CD14-positive monocyte (primary cell): ENCODE measurements around the gene OTOG. TPM values are rescaled to one million over a fixed set of nuclear protein-coding genes. Genes with fewer than 3 reads are reported as not detected.

Experiments
- DNase-seq, 3 donors: peaks; one replicate each; pipeline ENCODE4 v3.0.0-alpha.2; 2011 to 2022
- H2AFZ ChIP-seq: 2 replicates; pipeline ENCODE4 v1.6.0; 2012; ENCODE audit warnings: mild to moderate bottlenecking, low read depth, low read length, inconsistent platforms; ENCODE audit not compliant: insufficient read depth, poor library complexity, severe bottlenecking
- H3K27ac ChIP-seq, 2 donors: 1 replicate in 1 of 2; 2 replicates in 1 of 2; pipeline ENCODE4 v1.5.1; 2012 to 2013; ENCODE audit warnings: low read length in 2 of 2, control low read depth in 1 of 2, inconsistent platforms in 1 of 2, low read depth in 1 of 2, mild to moderate bottlenecking in 1 of 2
- H3K27me3 ChIP-seq, 2 donors: one replicate each; pipeline versions ENCODE4 v1.6.0 to v1.6.1; 2011 to 2013; ENCODE audit warnings: low read length in 2 of 2; ENCODE audit not compliant: control insufficient read depth in 2 of 2, insufficient read depth in 2 of 2
- H3K36me3 ChIP-seq, 2 donors: replicated peaks in 1 of 2; 1 replicate in 1 of 2; 2 replicates in 1 of 2; pipeline versions ENCODE4 v1.5.1 to v1.6.1; 2012 to 2013; ENCODE audit warnings: low read length in 2 of 2, control low read depth in 1 of 2, inconsistent platforms in 1 of 2, mild to moderate bottlenecking in 1 of 2; ENCODE audit not compliant: insufficient read depth in 2 of 2, control insufficient read depth in 1 of 2
- H3K4me1 ChIP-seq, 2 donors: 1 replicate in 1 of 2; 2 replicates in 1 of 2; pipeline versions ENCODE4 v1.5.1 to v1.6.1; 2012 to 2013; ENCODE audit warnings: low read length in 2 of 2, control low read depth in 1 of 2, inconsistent platforms in 1 of 2, mild to moderate bottlenecking in 1 of 2, moderate library complexity in 1 of 2; ENCODE audit not compliant: insufficient read depth in 2 of 2, control insufficient read depth in 1 of 2
- H3K4me2 ChIP-seq: replicated peaks from 2 replicates; pipeline ENCODE3; 2012; ENCODE audit warnings: low read length, moderate library complexity, mild to moderate bottlenecking; ENCODE audit not compliant: poor library complexity, severe bottlenecking; ENCODE audit errors: extremely low read depth
- H3K4me3 ChIP-seq, 3 experiments: fragments of 200-600 bp in 1 of 3; sonication (generic) in 1 of 3; replicated peaks in 1 of 3; 1 replicate in 2 of 3; 2 replicates in 1 of 3; pipeline ENCODE4 v1.5.1; 2011 to 2013; ENCODE audit warnings: low read length in 3 of 3, mild to moderate bottlenecking in 3 of 3, control low read depth in 2 of 3, low read depth in 2 of 3, inconsistent platforms in 1 of 3, moderate library complexity in 1 of 3
- H3K79me2 ChIP-seq: 2 replicates; pipeline ENCODE4 v1.6.0; 2012; ENCODE audit warnings: mild to moderate bottlenecking, control low read depth, inconsistent platforms, low read length, moderate library complexity; ENCODE audit not compliant: insufficient read depth
- H3K9ac ChIP-seq: 2 replicates; pipeline ENCODE4 v1.6.0; 2017; ENCODE audit warnings: low read length, mild to moderate bottlenecking; ENCODE audit not compliant: insufficient read depth, poor library complexity, severe bottlenecking
- H3K9me3 ChIP-seq, 2 donors: replicated peaks in 1 of 2; 1 replicate in 1 of 2; 2 replicates in 1 of 2; pipeline versions ENCODE4 v1.5.1 to v1.6.1; 2012 to 2013; ENCODE audit warnings: low read length in 2 of 2, control low read depth in 1 of 2; ENCODE audit not compliant: control insufficient read depth in 1 of 2, insufficient read depth in 1 of 2
- H4K20me1 ChIP-seq: 2 replicates; pipeline ENCODE4 v1.6.0; 2012; ENCODE audit warnings: mild to moderate bottlenecking, low read length, control low read depth, moderate library complexity; ENCODE audit not compliant: insufficient read depth
- H3K27ac Mint-ChIP-seq, 7 donors: one replicate each; pipeline ENCODE4 v1.8.0; 2020; ENCODE audit warnings: mild to moderate bottlenecking in 7 of 7, mixed read lengths in 7 of 7, moderate library complexity in 6 of 7, inconsistent platforms in 2 of 7
- H3K27me3 Mint-ChIP-seq, 3 donors: one replicate each; pipeline ENCODE4 v1.8.0; 2021 to 2022; ENCODE audit warnings: low read depth in 3 of 3, mild to moderate bottlenecking in 3 of 3, mixed read lengths in 3 of 3, moderate library complexity in 3 of 3, inconsistent platforms in 1 of 3
- H3K36me3 Mint-ChIP-seq, 2 donors: one replicate each; pipeline ENCODE4 v1.8.0; 2020; ENCODE audit warnings: mixed read lengths in 2 of 2, inconsistent platforms in 1 of 2, mild to moderate bottlenecking in 1 of 2
- H3K4me1 Mint-ChIP-seq: one replicate; pipeline ENCODE4 v1.8.0; 2020; ENCODE audit warnings: mild to moderate bottlenecking, mixed read lengths
- H3K4me3 Mint-ChIP-seq, 2 donors: one replicate each; pipeline ENCODE4 v1.8.0; 2020; ENCODE audit warnings: mild to moderate bottlenecking in 2 of 2, mixed read lengths in 2 of 2, moderate library complexity in 1 of 2
- H3K9me3 Mint-ChIP-seq, 7 donors: one replicate each; pipeline ENCODE4 v1.8.0; 2020 to 2022; ENCODE audit warnings: mixed read lengths in 7 of 7, mild to moderate bottlenecking in 6 of 7, moderate library complexity in 6 of 7, inconsistent platforms in 2 of 7
- WGBS: methylation state at CpG from one replicate; pipeline ENCODE4 v1.1.5; 2013; ENCODE audit warnings: missing lambda C conversion rate; ENCODE audit not compliant: insufficient coverage; 5-methylcytosine and 5-hydroxymethylcytosine counted together
- intact Hi-C, 2 donors: fragments of 100-400 bp; cut with micrococcal nuclease; formaldehyde crosslinking; loops; one replicate each; pipeline versions ENCODE4 v1.15.0 to v1.15.1; 2023
- polyA plus RNA-seq, 3 donors: library from polyadenylated mRNA; depleted of rRNA in 1 of 3; unstranded in 2 of 3; stranded (reverse) in 1 of 3; fragments of 300-500 nt in 2 of 3; fragments of >200 nt in 1 of 3; fragmentation: Illumina TruSeq in 2 of 3; gene quantifications; 1 replicate in 2 of 3; 2 replicates in 1 of 3; pipeline ENCODE4 v1.2.3, GENCODE V29; 2012 to 2021
- TF ChIP-seq, protein P1 (sequence below): fragments of 200-600 bp; IDR thresholded peaks from one replicate; pipeline ENCODE4 v1.8.0; 2022; ENCODE audit warnings: antibody characterized with exemption, mild to moderate bottlenecking

Gene OTOG
- polyA plus RNA-seq, 3 donors = not detected

DNA sequence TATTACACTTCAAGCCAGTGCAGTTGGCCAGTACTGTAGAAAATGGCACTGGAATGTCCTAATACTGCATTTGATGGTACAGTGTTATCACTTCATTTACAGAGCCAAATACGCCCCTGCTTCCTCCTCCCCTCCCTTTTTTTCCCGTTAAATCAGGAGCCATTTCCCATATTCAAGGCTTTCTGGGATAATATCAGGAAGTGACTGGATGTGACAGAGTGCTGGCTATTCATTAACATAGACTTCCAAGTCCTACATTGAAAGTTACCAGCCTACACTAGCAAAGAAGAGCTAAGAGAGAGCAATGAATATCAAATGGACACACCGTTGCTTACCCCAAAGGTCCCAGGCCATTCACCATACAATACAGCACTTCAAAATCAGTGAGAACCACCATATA is 38.3 kb upstream of the OTOG start:
- TF ChIP-seq, protein P1, sequence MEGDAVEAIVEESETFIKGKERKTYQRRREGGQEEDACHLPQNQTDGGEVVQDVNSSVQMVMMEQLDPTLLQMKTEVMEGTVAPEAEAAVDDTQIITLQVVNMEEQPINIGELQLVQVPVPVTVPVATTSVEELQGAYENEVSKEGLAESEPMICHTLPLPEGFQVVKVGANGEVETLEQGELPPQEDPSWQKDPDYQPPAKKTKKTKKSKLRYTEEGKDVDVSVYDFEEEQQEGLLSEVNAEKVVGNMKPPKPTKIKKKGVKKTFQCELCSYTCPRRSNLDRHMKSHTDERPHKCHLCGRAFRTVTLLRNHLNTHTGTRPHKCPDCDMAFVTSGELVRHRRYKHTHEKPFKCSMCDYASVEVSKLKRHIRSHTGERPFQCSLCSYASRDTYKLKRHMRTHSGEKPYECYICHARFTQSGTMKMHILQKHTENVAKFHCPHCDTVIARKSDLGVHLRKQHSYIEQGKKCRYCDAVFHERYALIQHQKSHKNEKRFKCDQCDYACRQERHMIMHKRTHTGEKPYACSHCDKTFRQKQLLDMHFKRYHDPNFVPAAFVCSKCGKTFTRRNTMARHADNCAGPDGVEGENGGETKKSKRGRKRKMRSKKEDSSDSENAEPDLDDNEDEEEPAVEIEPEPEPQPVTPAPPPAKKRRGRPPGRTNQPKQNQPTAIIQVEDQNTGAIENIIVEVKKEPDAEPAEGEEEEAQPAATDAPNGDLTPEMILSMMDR = no peak
- no peak overlapping the region for H3K27ac ChIP-seq
- H3K4me1 ChIP-seq = no peaks in the 10 kb centered on the region
- no peaks in the 10 kb centered on the region for H3K9me3 ChIP-seq
- Mint-ChIP-seq H3K27me3 (peaks cover 2 to 6% (median 5%) of the 10 kb centered on the region in 3 donors), H3K4me1 (no peaks in the 10 kb centered on the region), H3K27ac (no peak overlapping the region), H3K36me3 (no peaks in the 10 kb centered on the region), H3K4me3 (no peak overlapping the region), H3K9me3 (no peaks in the 10 kb centered on the region)
- no peak overlapping the region for H2AFZ ChIP-seq
- no peak overlapping the region for H3K4me3 ChIP-seq
- no peaks in the 10 kb centered on the region for H3K36me3 ChIP-seq
- H3K4me2 ChIP-seq = no peak overlapping the region
- no peaks in the 10 kb centered on the region for H4K20me1 ChIP-seq
- no peaks in the 10 kb centered on the region for H3K79me2 ChIP-seq
- H3K27me3 ChIP-seq = no peaks in the 10 kb centered on the region
- intact Hi-C loops = loop anchor here in 1 of 2 donors (10.0 kb wide), 1 partner anchor 274 kb away; no protein-coding TSS in a partner anchor
- DNase-seq = no peak
- no CpG with 5 or more reads among the region's 3 CpGs for WGBS
- H3K9ac ChIP-seq = no peak overlapping the region

DNA sequence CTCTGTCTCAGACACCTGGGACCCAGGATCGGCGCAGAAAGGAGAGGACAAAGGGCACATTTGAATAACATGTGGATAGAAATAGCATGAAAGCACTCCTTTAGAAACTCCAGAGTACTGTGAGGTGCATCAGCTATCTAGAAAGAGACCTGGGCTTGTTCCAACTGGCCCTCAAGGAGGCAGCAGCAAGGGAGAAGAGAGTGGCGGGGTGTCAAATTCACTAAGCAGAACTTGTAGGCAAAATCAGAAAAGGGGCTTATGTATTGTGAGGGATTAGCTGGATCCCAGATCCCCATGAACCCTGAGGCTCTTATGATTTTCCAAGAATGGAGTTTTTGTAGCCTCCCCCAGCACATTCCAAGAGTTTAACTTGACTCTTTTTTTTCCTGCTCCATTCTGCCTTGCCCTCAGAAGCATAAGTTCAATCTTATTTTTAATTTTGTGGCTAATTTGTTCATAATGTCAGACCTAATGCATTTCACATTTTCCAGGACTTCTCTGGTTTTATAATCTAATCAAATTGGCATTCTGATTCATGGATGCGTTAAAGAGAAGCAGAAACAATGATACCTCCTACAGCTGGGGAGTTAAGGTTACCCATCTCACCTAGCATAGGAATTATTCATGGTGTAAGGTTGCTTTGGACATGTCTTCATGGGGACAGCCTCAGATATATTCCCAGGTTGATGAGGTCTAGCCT is 36.4 kb upstream of the OTOG start:
- no peak for DNase-seq
- TF ChIP-seq, protein P1 = no peak
- intact Hi-C loops = no loop called here

More for the DNA sequence above, 36.4 kb upstream of the OTOG start:
- Mint-ChIP-seq H3K27ac (no peak overlapping the region), H3K27me3 (peaks cover 0 to 7% (median 5%) of the 10 kb centered on the region in 3 donors), H3K36me3 (no peaks in the 10 kb centered on the region), H3K4me1 (no peaks in the 10 kb centered on the region), H3K9me3 (no peaks in the 10 kb centered on the region), H3K4me3 (no peak overlapping the region)
- no peaks in the 10 kb centered on the region for H4K20me1 ChIP-seq
- H3K27ac ChIP-seq = no peak overlapping the region
- no peaks in the 10 kb centered on the region for H3K4me1 ChIP-seq
- H3K27me3 ChIP-seq = no peaks in the 10 kb centered on the region
- WGBS = 93% methylated on average over 3 of the region's 4 CpGs
- H3K79me2 ChIP-seq = no peaks in the 10 kb centered on the region
- H3K9me3 ChIP-seq = no peaks in the 10 kb centered on the region
- H3K9ac ChIP-seq = no peak overlapping the region
- H3K36me3 ChIP-seq = no peaks in the 10 kb centered on the region
- no peak overlapping the region for H3K4me2 ChIP-seq
- no peak overlapping the region for H2AFZ ChIP-seq
- no peak overlapping the region for H3K4me3 ChIP-seq
